Measurements from ENCODE around the gene SULF2.

SULF2 gene

DNA sequence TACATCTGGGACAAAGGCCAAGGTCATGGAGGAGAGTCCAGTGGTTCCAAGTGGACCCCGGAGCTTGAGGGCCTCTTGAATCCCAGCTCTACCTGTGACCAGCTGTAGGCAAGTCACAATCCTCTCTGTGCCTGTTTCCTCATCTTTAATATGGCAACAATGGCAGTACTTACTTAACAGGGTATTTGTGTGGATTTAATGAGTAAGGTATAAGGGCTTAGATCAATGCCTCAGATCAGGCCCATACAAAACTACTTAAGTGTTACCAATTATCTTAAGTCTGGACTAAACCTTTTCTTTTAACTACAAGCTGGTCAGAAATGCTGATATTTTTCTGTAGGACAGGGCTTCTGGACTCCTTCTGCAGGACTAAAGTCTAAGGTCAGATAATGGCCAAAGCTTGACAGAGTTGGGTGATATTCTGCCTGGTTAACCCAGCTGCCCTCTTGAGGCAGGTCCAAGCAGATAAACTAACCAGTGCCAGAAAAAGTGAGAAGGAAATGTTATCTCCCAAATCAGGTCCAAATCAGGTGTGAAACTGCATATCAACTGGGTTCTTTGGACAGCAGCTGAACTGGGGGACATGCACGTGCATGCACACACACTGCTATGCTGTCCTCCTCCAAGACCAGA is 2.2 kb downstream of the SULF2 start:
- DNase-seq, result no peak

DNA sequence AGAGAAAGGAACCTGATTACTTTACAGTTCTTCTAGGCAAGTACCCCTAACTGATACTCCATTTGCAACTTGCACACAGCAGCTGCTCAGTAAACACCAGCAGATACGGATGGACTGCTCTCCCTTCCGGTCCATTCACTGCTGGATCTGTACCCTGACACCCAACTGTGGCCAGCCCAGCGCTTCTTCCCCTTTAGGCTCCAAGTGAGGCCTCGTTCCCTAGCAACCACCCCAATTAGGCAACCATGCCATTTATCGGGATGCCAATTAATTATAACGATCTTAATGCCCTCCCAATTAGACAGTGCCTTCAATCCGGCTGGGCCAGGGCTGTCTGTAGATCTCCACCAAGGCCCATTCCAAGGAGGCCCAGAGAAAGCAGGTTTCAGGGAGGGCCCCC is 3.2 kb downstream of the SULF2 start:
- no peak for DNase-seq

DNA sequence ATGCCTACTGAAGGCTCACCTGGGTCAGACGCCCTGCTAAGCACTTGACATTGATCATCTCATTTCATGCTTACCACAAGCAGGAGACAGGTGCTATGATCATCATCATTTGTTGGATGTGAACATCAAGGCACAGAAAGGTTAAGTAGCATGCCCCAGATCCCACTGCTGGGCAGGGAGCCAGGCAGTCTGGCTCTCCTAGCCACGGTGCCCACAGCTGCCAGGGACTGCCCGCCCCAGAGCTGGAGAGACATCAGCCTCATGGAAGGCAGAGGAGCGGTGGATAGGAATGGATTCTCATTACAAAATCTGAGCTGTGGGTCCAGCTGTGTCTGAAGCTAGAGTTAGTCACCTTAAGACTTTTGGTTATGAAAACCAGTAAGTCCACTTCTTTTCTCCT is 3.6 kb downstream of the SULF2 start:
- no peak for DNase-seq

DNA sequence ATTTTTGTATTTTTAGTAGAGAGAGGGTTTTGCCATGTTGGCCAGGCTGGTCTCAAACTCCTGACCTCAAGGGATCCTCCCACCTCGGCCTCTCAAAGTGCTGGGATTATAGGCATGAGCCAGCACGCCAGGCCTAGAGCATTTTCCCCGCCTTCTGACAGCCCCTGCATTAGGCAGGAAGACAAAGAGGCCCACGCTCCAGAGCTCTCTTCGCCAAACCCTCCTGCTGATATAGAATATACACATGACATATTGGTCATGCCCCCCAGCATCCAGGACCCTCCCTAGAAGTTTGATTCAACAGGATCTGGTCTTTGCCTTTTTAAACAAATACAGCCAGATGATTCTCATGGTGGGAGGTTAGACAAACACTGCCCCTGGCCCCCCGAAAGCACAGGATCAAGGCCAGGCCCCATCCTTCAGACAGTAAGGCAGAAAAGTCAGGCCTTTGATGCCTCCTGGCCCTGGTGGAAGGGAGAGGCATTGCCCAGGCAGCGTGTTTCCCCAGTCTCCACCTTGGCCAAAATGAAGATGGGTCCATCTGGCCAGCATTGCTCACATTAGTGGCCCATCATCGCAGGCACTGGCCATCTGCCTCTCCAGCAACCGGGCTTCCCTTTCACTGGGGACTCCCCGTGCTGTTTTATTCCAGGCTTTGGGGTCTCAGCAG is 4.4 kb downstream of the SULF2 start:
- DNase-seq, result no peak

DNA sequence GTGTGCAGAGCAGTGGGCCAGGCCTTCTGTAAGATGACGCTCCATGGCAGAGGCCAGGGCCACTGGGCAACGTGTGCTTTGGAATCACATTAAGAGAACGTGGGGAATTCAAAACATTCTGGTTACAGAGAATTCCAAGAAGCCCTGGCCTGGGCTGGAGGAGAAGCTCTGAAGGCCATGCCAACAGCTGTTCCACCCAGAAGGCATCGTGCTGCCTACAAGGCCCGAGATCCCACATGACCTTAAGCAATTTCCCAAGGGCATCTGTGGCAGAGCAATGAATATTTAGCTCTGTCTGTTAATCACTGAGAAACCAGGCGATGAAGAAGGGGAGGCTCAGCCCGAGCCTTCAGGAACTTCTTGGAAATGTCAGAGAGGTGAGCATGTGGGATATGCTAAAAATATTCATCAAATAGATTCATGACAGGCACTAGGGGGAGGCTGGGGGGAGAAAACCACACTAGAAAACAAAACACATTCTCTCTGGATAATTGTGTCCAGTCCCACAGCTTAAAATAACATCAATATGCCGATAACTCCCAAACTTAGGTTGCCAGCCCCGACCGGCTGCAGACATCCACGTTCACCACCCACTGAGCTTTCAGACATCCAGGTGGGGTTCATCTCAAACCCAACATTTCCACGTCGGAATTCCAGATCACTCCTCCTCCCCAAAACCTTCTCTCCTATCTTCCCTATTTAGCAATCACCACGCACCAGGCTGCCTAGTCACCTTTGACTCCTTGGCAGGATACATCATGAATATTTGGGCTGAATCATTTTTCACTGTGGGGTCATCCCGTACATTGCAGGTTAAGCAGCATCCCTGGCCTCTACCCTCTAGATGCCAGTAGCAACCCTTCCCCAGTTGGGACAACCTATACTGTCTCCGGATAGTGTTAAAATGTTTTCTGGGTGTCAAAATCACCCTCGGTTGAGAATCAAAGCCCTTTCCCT is 6.6 kb downstream of the SULF2 start:
- no peak for DNase-seq

DNA sequence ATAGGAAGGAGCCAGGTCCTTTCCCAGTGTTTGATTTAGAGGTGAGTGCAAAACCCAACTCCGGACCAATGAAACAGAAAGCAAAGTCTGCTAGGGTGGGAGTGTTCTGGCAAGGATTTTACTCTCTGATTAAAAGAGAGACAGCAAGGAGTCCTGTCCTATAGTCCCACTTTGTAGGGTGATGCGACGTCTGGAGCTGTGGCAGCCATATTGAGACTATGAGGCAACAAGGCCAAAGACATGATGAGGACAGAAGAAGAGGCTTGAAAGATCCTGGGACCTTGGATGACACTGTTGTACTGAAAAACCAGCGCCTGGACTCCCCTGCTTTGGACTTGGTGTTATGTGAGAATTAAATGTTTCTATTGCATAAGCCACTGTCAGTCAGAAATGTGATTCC is 8.1 kb downstream of the SULF2 start:
- DNase-seq, result no peak

DNA sequence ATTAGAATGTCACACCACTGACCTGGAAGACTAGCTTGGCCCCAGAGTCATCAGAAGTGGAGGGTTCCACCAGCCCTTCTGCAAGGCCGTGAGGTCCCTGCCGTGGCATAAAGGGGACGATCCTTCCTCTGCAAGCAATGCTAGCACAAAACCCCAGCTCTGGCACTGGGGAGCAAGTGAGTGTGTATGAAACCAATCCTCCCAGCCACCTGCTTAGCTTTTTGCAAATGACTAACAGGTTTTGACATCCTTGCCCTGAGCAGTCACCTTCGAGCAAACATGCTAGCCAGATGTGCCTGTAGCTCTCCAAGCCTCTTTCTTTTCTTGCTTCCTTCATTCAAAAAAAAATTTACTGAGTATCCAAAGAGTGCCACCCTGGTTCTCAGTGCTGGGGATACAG is 8.6 kb downstream of the SULF2 start:
- DNase-seq, result no peak

DNA sequence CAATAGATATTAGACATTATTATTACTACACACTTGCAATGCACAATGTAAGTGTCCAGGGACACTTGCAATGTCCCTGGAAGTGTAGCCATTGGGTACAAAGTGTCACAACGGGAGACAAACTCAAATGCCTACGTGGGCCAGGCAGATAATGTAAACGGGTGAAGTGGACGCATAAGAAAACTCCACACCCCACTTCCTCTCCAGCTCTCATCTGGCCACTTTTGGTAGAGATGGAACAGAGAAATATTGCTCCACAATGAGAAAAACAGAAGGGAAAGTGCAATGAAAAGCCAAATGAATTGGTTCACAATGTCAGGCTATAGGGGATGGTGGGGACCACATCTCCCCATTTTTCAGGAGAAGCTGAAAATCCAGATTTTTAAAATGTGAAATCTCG is 9.4 kb downstream of the SULF2 start:
- DNase-seq, result no peak

DNA sequence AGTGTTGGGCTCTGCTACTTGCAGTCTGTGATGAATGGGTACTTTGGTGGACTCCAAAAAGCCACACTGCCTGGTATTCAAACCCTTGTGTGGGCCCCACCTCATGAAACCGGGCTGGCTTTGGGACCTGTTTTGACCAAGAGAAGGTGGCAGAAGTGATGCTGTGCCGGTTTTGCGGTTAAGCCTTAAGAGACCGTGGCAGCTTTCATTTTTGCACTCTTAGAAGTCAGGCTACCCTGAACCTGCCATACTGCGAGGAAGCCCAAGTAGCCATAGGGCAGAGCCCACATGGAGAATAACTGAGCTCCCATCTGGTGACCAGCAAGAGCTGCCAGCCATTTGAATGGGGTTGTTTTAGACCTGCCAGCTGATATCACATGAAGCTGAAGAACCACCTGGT is 10.2 kb downstream of the SULF2 start:
- DNase-seq, result no peak

DNA sequence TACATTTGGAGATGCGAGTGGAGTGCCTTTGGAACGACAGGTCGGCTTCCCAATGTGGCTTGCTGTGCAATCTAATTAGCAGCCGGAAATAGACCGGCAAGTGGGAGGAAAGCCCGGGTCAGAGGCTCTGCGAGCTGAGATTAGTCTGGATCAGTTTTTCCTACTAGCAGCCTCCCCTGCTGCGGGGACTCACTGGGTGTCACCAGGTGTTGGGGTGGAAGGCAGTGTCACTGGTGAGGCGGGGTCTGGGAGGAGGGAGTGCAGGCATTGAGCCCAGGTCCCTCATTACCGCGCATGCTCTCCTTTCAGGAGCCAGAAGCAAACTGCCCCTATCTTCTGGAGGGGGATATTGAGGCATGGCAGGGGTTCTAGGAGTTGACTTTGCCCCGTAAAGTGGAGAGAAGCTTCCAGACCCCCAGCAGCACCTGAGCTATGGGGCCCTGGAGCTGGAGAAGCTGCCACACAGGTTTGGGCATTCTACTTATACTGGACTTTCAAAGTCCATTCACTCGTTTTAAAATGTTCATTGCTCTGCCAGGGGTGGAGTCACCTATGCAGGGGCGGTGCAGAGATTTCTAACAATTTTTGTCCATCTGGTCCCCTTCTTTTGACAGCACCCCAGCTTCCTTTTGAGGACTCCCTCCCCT is 11.0 kb downstream of the SULF2 start:
- DNase-seq, result no peak

DNA sequence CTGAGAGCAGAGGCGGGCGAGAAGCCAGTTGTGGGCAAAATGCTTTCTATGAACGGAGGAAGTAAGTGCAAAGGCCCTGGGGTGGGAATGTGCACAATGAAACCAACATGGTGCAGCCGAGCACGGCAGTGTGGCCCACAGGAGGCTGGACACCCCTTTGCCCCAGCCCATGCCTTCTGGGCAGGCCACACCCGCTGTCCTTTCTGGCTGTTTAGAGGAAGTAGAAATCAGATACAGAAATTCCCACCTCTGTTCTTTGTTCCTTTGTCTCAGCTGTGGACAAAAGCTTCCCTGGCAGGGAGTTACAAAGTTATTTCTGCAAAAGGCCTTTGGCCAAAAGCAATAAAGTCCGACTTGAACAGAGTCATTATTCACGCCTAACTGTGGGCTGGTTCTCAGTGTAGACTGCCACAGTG is 11.9 kb downstream of the SULF2 start:
- DNase-seq, result no peak

DNA sequence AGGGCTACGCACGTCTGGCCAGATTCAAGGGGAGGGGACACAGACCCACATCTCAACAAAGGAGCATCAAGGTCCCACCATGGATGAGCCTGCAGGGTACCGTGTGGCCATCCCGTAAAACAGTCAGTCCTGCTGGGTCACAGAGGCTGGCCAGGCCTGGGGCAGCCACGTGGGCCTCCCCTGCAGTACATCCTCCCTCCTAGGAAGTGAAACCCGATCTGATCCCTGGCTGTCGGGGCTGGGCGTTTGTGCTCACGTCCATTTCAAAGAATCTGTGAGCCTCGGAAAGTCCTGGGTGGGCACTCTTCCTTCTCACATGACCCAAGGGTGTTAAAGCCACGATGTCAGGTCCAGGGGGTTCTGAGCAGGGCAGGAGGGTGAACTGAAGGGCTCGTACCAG is 14.3 kb downstream of the SULF2 start:
- no peak for DNase-seq

DNA sequence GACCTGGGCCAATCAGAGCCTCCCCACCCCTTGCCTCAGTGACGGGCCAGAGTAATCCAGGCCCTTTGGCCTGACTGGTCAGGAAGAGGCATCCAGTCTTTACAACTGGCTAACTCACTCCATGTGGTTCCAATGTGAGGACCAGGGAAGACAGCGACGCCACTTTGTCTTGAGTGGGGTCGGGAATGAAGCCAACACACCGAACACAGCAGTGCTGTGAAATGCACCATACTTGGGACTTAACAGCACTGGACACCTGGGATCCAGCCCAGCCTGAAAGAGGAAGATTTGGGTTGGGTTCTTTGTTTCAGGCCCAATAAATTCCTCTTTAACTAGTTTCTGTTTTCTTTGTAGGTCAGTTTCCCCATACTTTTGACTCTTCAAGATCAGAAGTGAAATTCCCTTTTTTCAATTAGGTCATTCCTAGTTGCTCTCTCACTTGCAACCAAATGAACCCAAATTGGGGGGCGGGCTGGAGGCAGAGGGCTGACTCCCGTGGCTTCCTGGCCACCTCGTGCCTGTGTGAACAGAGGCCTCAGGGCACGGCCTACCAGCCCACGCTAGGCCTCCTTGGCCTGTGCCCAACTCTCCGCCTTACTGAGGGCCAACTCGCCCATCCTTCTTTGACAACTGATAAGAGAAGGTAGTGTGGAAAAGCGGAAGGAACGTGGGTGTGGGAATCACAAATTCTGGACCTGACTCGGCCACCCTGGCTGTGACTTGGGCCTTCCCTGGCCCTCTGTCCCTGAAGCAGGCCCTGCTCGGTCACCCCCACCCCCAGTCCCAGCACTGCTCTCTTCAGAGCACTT is 17.1 kb downstream of the SULF2 start:
- peak; percentile 33 for DNase-seq

DNA sequence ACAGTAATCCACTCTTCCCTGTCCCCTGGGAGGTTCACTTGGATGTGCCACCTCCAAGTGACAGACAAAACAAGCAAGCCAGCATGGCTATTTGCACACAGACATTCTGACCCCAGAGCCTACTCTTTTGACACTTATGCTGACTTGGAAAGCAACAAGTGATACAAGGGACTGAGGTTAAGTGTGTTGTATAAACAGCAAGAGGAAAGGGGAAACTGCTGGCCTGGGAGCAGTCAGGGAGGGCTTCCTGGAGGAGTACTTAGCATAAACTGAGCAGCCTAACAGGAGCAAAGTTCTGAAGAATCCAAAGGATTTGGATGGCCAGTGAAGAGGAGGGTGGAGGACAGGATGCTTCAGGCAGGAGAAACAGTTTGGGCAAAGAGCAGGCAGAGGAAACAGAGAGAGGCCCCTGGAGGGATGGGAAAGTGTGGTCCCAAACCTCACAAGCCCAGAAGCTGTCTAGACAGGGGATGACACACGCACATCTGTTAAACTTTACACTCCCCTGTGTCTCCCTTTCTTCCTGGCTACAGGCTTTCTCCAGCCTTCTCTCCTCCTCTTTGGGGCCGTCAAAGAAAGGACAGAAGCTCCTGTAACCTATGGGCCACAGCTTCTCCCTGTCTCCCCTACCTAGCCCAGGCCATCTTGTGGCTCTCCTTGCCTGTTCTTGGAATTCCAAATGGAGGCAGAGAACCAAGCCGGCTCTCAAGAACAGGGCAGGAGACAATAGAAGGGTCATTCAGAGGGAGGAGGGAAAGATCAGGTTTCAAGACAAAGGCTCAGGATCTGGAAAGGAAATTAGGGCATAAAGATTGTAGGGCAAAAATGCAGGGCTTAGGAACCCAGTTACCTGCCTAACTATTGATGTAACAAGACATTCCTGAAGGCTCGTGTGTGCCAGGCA is 19.3 kb downstream of the SULF2 start:
- DNase-seq, result no peak

DNA sequence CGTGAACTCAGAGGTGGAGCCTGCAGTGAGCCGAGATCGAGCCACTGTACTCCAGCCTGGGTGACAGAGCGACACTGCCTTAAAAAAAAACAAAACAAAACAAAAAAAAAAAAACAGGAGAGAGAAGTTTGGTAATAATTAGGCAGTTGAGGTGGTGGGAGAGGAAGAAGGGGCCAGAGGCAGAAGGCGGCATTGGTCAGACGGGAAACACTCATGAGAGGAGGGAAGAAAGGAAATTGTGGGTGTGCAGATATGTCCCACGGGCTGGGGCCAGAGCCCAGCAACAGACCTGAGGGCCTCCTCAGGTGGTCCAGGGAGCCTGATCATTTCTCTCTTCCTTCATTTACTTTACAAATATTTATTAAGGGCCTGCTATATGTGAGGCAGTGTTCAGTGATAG is 20.0 kb downstream of the SULF2 start:
- DNase-seq, result no peak

DNA sequence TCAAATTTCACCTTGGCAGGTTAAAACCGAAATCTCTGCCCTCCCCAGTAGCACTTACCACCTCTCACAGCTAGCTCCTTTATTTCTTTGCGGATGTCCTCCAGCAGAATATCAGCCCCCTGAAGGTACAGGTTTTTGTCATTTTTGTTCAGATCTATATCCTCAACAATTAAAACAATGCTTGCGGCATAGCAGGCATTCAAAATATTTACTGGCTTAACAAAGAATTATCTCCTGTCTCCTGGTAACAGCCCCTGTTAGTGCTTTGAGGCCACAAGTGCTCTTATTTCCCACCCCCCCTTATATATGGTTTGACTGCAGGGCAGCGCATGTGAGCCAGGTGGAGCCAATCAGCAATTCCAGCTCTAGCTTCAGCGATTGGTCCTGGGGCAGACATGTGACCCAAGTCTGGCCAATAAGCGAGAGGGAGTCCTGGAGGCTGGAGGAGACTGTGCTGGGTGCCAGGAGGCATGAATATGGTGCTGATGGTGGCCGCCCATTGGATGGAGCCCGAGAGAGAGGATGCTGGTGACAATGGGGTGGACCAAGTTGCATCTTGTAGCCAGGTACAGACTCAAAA is 21.0 kb downstream of the SULF2 start:
- no peak for DNase-seq

DNA sequence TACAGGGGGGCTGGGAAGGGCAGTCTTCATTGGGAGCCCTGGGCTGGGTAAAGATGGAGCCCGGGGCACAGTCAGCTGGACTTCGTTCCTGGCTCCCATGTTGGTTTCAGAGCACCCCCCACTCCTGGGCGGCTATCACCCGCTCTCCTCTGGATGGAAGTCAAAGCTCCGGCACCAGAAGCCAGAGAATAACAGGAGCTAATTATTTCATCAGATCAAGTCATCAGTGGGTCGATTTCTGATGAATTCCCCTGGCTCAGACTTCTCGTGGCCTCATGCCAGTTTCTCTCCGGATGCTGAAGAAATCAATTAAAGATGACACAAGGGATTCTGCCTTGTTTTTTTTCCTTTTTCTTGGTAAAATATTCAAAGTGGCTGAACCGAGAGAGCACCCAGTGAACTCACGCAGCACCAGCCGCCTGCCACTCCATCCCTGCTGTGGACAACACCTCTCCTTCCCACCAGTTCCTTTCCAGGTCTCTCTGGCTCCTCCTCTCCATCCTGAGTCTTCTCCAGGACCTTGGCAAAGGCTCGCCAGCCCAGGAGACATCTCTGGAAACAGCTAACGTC is 22.5 kb downstream of the SULF2 start:
- DNase-seq, result no peak

DNA sequence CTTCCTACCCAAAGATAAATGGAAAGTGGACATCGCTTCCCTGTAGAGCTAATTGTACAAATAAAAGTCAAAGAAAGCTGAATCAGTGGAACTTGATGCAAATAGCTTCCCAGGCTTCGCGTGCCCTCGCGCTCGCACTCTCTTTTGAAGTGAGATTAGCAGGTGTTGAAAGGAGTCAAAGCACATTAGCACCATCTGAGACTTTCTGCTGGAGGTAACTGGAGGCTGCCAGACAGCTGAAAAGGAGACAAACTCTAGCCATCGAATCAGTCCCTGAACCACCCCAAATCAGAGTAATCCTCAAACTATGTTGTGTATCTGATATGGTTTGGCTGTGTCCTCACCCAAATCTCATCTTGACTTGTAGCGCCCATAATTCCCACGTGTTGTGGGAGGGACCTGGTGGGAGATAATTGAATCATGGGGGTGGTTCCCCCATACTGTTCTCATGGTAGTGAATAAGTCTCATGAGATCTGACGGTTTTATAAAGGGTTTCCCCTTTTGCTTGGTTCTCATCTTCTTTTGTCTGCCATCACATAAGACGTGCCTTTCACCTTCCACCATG is 23.7 kb downstream of the SULF2 start:
- no peak for DNase-seq

DNA sequence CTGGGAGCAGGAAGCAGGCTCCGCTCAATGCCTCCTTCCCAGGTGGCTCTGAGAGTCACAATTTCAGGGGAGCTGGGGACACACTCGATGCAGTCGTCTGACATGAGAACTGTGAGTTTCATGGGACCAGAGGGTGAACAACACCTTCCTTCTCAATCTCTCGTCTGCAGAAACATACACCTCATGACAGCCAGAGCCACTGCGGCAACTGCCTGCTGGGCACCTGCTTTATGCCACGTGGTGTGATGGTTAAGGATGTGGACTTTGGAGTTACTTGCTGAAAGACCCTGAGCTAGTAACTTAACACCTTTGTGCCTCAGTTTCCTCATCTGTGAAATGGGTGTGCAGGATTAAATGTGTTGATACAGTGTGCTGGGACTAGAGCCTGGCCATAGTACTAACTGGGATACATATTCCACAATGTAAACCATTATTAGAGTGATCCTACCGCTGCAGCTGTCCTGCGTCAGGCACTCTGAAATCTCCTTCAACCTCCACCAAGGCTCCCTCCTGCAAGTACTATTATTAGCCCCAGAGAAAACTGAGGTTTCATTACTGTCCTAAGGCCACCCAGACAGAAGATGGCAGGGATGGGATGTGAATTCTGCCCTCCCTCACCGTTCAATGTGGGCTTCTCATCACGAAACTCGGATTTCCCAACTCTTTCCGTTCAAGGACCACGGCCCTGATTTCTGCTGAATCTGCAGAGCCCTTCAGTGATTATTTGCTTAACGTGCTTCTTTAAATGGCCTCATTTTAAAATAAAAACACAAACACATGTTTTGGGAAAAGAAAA is 24.4 kb downstream of the SULF2 start:
- DNase-seq, result no peak

Data from hematopoietic multipotent progenitor cell treated with erythropoietin and hydrocortisone succinate and interleukin-3 and kit ligand, for 6 days (in vitro differentiated cells).